Chondrocyte (in vitro differentiated cells): Measurements from ENCODE around the gene DUSP9. TPM values are rescaled to one million over a fixed set of nuclear protein-coding genes. Genes with fewer than 3 reads are reported as not detected.

ENCODE experiments used
- DNase-seq: peaks from one replicate; pipeline ENCODE4 v3.0.0; 2021; ENCODE audit warnings: mixed read lengths, low spot score
- H3K27ac Mint-ChIP-seq: one replicate; pipeline ENCODE4 v1.8.0; 2021; ENCODE audit warnings: mild to moderate bottlenecking, moderate library complexity, mixed read lengths; ENCODE audit not compliant: unreplicated experiment
- H3K27me3 Mint-ChIP-seq: 2 replicates; pipeline ENCODE4 v1.8.0; 2021; ENCODE audit warnings: low read depth, mixed read lengths
- H3K36me3 Mint-ChIP-seq: 2 replicates; pipeline ENCODE4 v1.8.0; 2021; ENCODE audit warnings: low read depth, mixed read lengths
- H3K4me1 Mint-ChIP-seq: 2 replicates; pipeline ENCODE4 v1.8.0; 2021; ENCODE audit warnings: low read depth, mild to moderate bottlenecking, mixed read lengths
- H3K4me3 Mint-ChIP-seq: one replicate; pipeline ENCODE4 v1.8.0; 2021; ENCODE audit warnings: mild to moderate bottlenecking, moderate library complexity, mixed read lengths; ENCODE audit not compliant: unreplicated experiment
- H3K9me3 Mint-ChIP-seq: 2 replicates; pipeline ENCODE4 v1.8.0; 2021; ENCODE audit warnings: low read depth, mixed read lengths
- CTCF ChIP-seq: fragments of 200-600 bp; sonication (generic); IDR thresholded peaks from 2 replicates; pipeline ENCODE4 v1.5.0; 2021; ENCODE audit warnings: antibody characterized with exemption, mild to moderate bottlenecking, moderate library complexity
- total RNA-seq: library from RNA; stranded (reverse); gene quantifications from 3 replicates; pipeline ENCODE4 v1.2.1, GENCODE V29; 2021

DUSP9 gene
- total RNA-seq, 1 donor from 2014 or later: not detected

- TF ChIP-seq CTCF: no peak
- Mint-ChIP-seq H3K9me3 (no peaks in the 10 kb centered on the region), H3K27me3 (peaks cover 15% of the 10 kb centered on the region), H3K4me3 (no peak overlapping the region), H3K36me3 (no peaks in the 10 kb centered on the region), H3K27ac (no peak overlapping the region), H3K4me1 (peaks cover 4% of the 10 kb centered on the region)
- DNase-seq: no peak
These were observed 24.2 kb upstream of the DUSP9 start for GRCh38 chrX:153622661-153623309.

DNA sequence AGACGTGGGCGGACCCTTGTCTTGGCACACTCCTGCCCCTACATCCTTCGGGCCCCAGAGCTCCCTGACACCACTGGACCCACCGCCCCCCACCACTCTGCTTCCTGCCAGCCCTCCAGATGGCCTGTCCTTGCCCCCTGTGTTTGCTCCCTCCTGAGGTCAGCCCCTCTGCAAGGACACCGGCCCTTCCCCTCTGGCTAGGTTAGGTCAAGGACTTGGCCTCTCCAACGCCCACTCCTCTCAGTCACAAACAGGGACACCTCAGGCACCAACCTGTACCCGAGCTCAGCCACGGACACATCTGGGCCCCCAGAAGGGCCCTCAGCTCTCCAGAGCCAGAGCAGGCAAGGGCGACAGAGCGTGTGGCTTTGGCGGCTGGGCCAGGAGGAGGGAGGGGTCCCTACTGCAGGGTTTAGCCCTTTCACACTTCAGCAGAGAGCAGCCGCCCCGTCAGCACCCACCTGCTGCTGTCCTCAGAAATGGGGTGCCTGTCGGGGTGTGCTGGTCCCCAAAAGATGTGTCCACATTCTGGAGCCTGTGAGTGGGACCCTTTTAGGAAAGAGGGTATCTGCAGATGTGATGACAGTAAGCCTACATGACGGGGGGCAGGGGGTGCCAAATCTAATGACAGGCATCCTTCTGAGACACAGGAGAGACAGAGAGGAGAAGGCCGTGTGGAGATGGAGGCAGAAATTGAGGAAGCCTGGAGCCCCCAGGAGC lies 23.5 kb upstream of the DUSP9 start:
- DNase-seq: peak; percentile 74
- Mint-ChIP-seq H3K36me3 (no peaks in the 10 kb centered on the region), H3K4me1 (peaks cover 4% of the 10 kb centered on the region), H3K27ac (no peak overlapping the region), H3K27me3 (peaks cover 14% of the 10 kb centered on the region), H3K4me3 (no peak overlapping the region), H3K9me3 (no peaks in the 10 kb centered on the region)
- no peak for TF ChIP-seq CTCF

DNA sequence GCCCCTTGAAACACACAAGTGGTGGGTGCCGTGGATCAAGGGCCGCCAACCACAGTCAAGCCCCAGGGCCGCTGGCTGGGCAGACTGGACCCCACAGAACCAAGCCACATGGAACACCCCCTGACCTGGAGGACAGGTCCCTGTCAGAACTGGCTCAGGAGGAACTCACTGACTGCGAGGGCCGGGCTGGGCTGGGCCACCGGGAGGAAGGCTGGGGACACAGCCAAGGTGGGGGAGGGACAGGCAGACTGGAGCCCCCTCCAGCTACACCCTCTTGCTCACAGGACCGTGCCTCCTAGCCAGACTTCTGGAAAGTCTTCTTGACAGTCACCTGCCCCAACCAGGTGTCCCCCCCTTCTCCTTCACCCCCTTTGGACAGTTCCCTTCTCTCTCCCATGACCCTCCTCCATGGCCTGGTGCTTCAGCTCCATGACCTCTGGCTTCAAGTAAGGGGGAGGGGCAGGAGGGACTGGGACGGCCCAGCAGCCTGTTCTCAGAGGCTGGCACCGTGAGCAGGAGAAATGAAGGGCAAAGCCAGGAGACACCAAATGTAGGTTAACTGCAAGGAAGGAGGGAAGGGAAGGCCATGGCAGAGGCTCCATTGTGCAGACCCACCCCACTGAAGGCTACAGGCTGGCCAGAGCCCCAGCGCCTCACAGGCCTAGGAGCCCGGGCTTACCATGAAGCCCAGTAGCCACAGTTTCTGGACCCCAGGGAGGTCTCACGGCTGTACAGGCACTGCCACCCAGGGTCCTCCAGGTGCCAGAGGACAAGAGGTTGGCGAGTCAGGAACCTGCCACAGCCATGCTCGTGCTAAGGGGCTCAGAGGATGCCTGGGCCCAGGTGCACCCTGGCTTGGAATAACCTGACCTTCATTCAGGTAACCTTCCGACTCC lies 22.6 kb upstream of the DUSP9 start:
- DNase-seq: peak; percentile 79
- Mint-ChIP-seq H3K4me1 (peaks cover 4% of the 10 kb centered on the region), H3K4me3 (no peak overlapping the region), H3K27me3 (peaks cover 13% of the 10 kb centered on the region), H3K36me3 (no peaks in the 10 kb centered on the region), H3K27ac (no peak overlapping the region), H3K9me3 (no peaks in the 10 kb centered on the region)
- no peak for TF ChIP-seq CTCF

DNA sequence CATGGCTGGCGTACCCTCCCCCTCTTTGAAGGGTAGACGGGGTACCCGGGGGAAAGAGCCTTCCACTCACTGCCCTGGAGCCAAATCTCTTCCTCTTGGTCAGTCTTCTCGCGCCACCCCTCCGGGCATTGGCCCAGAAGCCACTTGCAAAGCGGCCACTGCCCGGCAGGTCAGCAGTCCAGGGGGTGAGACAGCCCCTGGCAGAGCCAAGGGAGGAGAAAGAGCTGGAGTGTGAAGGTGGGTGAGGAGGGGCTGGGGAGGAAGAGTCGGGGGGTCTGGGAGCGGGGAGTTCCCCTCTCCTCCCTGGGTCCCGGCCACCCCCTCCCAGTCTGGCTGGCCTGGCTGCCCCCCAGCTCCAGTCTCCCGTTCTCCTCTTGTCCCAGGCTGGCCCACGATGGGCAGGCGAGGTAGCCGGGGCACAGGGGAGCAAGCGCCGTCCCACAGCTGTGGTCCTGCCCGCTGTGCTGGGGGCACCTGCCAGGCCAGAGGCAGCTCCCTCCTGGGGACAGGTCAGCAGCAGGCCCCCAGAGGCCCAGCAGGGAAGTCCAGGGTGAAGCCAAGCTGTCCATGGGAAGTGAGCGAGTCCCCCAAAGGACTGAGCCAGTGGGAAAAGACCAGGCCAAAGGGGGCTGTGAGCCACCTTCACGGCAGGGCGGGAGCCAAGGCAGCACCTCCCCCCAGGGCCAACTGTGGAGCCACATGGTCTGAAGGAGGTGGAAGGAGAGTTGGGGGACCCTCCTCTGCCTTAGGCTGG lies 21.6 kb upstream of the DUSP9 start:
- Mint-ChIP-seq H3K27ac (no peak overlapping the region), H3K36me3 (no peaks in the 10 kb centered on the region), H3K4me3 (no peak overlapping the region), H3K9me3 (no peaks in the 10 kb centered on the region), H3K27me3 (peaks cover 13% of the 10 kb centered on the region), H3K4me1 (peaks cover 4% of the 10 kb centered on the region)
- no peak for TF ChIP-seq CTCF
- DNase-seq: peak; percentile 92
